Measurements from ENCODE around the gene PACSIN3.
"Not testable (repeated sequence)": the region's sequence is repeated elsewhere in the genome, so short reads cannot be mapped to it uniquely, and the experiment has no call there.

DNA sequence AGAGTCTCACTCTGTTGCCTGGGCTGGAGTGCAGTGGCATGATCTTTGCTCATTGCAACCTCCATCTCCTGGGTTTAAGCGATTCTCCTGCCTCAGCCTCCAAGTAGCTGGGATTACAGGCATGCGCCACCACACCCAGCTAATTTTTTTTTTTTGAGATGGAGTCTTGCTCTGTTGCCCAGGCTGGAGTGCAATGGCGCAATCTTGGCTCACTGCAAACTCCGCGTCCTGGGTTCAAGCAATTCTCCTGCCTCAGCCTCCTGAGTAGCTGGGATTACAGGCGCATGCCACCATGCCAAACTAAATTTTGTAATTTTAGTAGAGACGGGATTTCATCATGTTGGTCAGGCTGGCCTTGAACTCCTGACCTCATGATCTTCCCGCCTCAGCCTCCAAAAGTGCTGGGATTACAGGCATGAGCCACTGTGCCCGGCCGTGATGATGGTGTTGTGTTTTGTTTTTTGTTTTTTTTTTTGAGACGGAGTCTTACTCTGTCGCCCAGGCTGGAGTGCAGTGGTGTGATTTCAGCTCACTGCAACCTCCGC is 21.8 kb upstream of the PACSIN3 start:
- TF ChIP-seq, protein P1, sequence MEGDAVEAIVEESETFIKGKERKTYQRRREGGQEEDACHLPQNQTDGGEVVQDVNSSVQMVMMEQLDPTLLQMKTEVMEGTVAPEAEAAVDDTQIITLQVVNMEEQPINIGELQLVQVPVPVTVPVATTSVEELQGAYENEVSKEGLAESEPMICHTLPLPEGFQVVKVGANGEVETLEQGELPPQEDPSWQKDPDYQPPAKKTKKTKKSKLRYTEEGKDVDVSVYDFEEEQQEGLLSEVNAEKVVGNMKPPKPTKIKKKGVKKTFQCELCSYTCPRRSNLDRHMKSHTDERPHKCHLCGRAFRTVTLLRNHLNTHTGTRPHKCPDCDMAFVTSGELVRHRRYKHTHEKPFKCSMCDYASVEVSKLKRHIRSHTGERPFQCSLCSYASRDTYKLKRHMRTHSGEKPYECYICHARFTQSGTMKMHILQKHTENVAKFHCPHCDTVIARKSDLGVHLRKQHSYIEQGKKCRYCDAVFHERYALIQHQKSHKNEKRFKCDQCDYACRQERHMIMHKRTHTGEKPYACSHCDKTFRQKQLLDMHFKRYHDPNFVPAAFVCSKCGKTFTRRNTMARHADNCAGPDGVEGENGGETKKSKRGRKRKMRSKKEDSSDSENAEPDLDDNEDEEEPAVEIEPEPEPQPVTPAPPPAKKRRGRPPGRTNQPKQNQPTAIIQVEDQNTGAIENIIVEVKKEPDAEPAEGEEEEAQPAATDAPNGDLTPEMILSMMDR (IDR thresholded peaks at IDR 0.05): not testable (repeated sequence)
- not testable (repeated sequence) for TF ChIP-seq POLR2A (IDR thresholded peaks at IDR 0.05)

Measured in right lobe of liver (tissue), 4 donors.